Measurements from ENCODE around the gene PATJ. TPM values are rescaled to one million over a fixed set of nuclear protein-coding genes. Genes with fewer than 3 reads are reported as not detected.

The PATJ gene
- polyA plus RNA-seq, 1 of the 3 experiments (the other 2 are of a cell fraction) = 3.0 TPM

DNA sequence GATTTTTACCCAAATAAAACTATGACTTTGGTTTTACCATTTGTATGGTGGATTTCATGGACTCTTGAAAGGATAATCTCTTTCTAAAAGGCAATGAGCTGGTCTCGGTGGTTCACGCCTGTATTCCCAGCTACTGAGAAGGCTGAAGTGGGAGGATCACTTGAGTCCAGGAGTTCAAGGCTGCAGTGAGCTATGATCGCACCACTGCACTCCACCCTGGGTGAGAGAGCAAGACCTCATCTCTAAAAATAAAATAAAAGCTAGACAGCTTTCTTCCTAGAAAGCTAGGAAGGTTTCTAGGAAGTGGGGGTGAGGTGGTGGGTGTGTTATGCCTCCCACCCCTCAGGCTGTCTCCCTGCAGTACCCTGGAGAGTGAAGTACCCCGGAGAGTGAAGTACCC, 398.4 kb downstream of the PATJ start:
- no peak overlapping the region for H3K4me2 ChIP-seq
- WGBS (ENCODE audit: low lambda C conversion rate) = 89% methylated on average over 4 of the region's 4 CpGs
- DNase-seq = no peak

More for the DNA sequence above, 398.4 kb downstream of the PATJ start:
- Histone ChIP-seq H3K9me3 (no peaks in the 10 kb centered on the region), H3K36me3 (replicated peaks in 1 of 2; ENCODE audit: control insufficient read depth in 1 of 2, insufficient read depth in 2 of 2, low read length in 1 of 2) (no peaks in the 10 kb centered on the region), H3K9ac (no peak overlapping the region), H3K27ac (ENCODE audit: low read depth in 2 of 2, low read length in 1 of 2) (no peak overlapping the region), H3K79me2 (ENCODE audit: insufficient read depth) (no peaks in the 10 kb centered on the region), H3K4me3 (ENCODE audit: low read depth in 2 of 2, low read length in 1 of 2) (no peak overlapping the region), H3K9me2 (no peaks in the 10 kb centered on the region), H3F3A (replicated peaks; ENCODE audit: insufficient read depth) (no peaks in the 10 kb centered on the region), H2AFZ (ENCODE audit: low read depth) (no peak overlapping the region), H4K20me1 (ENCODE audit: insufficient read depth) (no peaks in the 10 kb centered on the region), H3K4me1 (ENCODE audit: control insufficient read depth in 1 of 2, insufficient read depth in 2 of 2, low read depth in 1 of 2, low read length in 1 of 2) (no peaks in the 10 kb centered on the region; a peak in 1 of 4 replicates), H3K27me3 (ENCODE audit: insufficient read depth) (no peaks in the 10 kb centered on the region)
- POLR2A ChIA-PET = no interaction called here
- CTCF ChIA-PET = interaction anchor here (0.7 to 2.7 kb wide), 6 partner anchors 9 to 66 kb away, joined by 3 to 10 read pairs (median 4); no protein-coding TSS in a partner anchor
- TF ChIP-seq CHD2 (IDR thresholded peaks at IDR 0.05; ENCODE audit: low read length, partially characterized antibody) = no peak
- no peak for TF ChIP-seq EP300 (IDR thresholded peaks at IDR 0.05; ENCODE audit: borderline replicate concordance in 1 of 2, low read depth in 1 of 2, low read length in 1 of 2)
- no peak for TF ChIP-seq NRF1 (IDR thresholded peaks at IDR 0.05; ENCODE audit: low read depth, low read length)
- no peak for TF ChIP-seq IRF3 (IDR thresholded peaks at IDR 0.05; ENCODE audit: low read depth, low read length)
- TF ChIP-seq TAF1 (IDR thresholded peaks at IDR 0.05; ENCODE audit: borderline replicate concordance, low read depth, low read length) = no peak
- TF ChIP-seq, protein P1, sequence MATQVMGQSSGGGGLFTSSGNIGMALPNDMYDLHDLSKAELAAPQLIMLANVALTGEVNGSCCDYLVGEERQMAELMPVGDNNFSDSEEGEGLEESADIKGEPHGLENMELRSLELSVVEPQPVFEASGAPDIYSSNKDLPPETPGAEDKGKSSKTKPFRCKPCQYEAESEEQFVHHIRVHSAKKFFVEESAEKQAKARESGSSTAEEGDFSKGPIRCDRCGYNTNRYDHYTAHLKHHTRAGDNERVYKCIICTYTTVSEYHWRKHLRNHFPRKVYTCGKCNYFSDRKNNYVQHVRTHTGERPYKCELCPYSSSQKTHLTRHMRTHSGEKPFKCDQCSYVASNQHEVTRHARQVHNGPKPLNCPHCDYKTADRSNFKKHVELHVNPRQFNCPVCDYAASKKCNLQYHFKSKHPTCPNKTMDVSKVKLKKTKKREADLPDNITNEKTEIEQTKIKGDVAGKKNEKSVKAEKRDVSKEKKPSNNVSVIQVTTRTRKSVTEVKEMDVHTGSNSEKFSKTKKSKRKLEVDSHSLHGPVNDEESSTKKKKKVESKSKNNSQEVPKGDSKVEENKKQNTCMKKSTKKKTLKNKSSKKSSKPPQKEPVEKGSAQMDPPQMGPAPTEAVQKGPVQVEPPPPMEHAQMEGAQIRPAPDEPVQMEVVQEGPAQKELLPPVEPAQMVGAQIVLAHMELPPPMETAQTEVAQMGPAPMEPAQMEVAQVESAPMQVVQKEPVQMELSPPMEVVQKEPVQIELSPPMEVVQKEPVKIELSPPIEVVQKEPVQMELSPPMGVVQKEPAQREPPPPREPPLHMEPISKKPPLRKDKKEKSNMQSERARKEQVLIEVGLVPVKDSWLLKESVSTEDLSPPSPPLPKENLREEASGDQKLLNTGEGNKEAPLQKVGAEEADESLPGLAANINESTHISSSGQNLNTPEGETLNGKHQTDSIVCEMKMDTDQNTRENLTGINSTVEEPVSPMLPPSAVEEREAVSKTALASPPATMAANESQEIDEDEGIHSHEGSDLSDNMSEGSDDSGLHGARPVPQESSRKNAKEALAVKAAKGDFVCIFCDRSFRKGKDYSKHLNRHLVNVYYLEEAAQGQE (IDR thresholded peaks at IDR 0.05; ENCODE audit: low read depth, low read length) = no peak
- TF ChIP-seq SIN3A (IDR thresholded peaks at IDR 0.05; ENCODE audit: borderline replicate concordance, low read depth, low read length) = no peak
- no peak for TF ChIP-seq RCOR1 (IDR thresholded peaks at IDR 0.05; ENCODE audit: low read length)
- TF ChIP-seq, protein P2, sequence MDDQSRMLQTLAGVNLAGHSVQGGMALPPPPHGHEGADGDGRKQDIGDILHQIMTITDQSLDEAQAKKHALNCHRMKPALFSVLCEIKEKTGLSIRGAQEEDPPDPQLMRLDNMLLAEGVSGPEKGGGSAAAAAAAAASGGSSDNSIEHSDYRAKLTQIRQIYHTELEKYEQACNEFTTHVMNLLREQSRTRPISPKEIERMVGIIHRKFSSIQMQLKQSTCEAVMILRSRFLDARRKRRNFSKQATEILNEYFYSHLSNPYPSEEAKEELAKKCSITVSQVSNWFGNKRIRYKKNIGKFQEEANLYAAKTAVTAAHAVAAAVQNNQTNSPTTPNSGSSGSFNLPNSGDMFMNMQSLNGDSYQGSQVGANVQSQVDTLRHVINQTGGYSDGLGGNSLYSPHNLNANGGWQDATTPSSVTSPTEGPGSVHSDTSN (IDR thresholded peaks at IDR 0.05) = no peak
- TF ChIP-seq YY1 (IDR thresholded peaks at IDR 0.05; ENCODE audit: low read depth) = no peak
- no peak for TF ChIP-seq FOSL2 (IDR thresholded peaks at IDR 0.05; ENCODE audit: borderline replicate concordance, low read depth)
- no peak for TF ChIP-seq GATA2 (CRISPR knock-in tag; IDR thresholded peaks at IDR 0.05)

Data from SK-N-SH (cell line).